Stimulated activated CD4-positive, alpha-beta T cell treated with anti-CD3 and anti-CD28 coated beads, Interleukin-1b, Interleukin-23, amount 100 ng/mL, for 24 hours (primary cell): ENCODE data around the gene MIA.
"Not testable (repeated sequence)": the region's sequence is repeated elsewhere in the genome, so short reads cannot be mapped to it uniquely, and the experiment has no call there.

Source experiments
- DNase-seq, 4 experiments: peaks; one replicate each; pipeline ENCODE4 v3.0.0-alpha.2; 2020; ENCODE audit warnings: low read depth in 4 of 4, low spot score in 1 of 4

Gene MIA

DNA sequence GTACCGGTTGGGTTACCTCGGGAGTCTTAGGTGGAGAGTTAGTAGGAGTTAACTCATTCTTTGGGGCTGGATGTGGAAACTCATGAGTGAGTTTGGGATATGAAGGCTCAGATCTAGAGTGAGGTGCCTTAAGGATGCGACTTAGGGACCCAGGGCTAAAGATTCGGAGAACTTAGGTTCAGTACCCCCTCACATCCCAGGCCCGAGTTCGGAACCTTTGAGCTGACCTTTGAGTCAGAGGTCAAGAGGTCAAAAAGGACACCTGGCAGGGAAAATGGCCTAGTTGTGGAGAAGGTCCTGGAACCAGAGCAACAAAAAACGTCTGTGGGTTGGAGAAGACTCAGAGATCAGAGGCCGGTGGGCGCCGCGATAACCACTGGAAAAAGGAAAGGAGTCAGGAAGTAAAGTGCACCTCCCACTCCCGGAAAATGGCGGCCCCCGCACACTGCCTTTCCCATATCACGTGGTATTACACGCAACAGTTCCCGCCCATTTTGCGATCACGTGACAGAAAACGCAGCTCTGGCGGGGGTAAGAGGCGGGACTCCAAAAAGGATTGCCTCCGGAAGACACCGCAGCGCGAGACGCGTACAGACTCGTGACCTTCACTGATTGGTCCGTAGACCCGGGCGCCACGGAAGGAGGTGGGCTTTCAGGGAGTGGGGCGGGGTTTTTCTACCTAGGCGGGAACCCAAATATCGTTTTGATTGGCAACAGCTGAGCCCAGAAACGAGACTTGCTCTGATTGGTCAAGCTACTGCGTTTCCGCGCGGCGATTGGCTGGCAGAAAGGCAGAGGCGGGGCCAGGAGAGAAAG is 25.1 kb upstream of the MIA start, which contains the start of gene ACTMAP:
Gene ACTMAP (minus strand): TSS at position 420 of the 816 bp plus-strand sequence. CDS start 674 bp downstream, outside the sequence.
- peak; percentile 95 to 99 (median 98) for DNase-seq

DNA sequence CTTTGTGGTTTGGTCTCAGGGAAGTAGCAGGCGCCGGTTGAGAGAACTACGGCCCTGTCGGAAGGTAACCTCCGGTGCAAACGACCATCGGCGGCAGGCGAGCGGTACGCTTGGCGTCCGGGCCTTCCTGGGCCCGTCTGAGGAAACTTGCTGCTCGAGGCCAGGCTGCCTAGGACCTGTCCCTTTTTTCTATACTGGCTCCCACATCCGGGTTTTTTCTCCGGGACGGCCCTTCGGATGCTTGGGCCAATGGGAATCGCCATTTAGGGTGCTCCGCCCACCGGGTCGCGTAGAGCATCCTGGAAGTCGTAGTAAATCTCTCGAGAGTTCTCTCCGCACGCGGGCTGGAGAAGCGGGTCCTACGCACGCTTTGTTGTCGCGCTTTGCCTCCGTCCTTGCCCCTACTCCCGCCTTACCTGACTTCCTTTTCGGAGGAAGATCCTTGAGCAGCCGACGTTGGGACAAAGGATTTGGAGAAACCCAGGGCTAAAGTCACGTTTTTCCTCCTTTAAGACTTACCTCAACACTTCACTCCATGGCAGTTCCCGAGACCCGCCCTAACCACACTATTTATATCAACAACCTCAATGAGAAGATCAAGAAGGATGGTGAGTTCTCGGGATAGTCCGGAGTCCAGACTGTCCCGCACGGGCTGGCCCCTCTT is 24.3 kb upstream of the MIA start, which contains the start of gene SNRPA:
Gene SNRPA (plus strand): TSS at position 330 of the 664 bp plus-strand sequence. CDS start 206 bp downstream, at position 536.
- DNase-seq, result peak; percentile 85 to 96 (median 92)

DNA sequence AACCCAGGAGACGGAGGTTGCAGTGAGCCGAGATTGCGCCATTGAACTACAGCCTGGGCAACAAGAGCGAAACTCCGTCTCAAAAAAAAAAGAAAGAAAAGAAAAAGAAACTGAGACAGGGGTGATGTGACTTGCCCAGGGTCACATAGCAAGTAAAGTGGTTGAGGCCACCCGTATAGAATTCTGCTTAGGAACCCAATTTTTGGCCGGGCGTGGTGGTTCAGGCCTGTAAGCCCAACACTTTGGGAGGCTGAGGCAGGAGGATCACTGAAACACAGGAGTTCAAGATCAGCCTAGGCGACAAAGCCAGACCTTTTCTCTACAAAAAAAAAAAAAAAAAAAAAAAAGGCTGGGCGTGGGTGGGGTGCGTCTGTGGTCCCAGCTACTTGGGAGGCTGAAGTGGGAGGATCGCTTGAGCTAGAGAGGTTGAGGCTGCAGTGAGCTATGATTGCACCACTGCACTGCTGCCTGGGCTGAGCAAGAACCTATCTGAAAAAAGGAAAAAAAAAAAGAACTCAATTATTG is 23.0 kb upstream of the MIA start:
- no peak for DNase-seq

- peak in 3 of 4 experiments; percentile 45 to 68 (median 45) for DNase-seq
These were observed 20.6 kb upstream of the MIA start for GRCh38 chr19:40754611-40755247.

DNA sequence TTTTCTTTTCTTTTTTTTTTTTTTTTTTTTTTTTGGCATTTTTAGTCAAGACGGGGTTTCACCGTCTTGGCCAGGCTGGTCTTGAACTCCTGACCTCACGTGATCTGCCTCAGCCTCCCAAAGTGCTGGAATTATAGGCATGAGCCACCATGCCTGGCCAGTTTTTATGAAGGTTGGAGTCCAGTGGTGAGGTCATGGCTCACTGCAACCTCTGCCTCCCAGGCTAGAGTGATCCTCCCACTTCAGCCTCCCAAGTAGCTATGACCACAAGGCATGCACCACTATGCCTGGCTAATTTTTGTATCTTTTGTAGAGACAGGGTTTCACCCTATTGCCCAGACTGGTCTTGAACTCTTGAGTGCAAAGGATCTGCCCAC is 20.1 kb upstream of the MIA start:
- no peak for DNase-seq

GRCh38 chr19:40755791-40756190 is 19.5 kb upstream of the MIA start:
- no peak for DNase-seq

- DNase-seq, result no peak
These were observed 18.7 kb upstream of the MIA start for GRCh38 chr19:40756502-40757110.

GRCh38 chr19:40758491-40758890 is 16.8 kb upstream of the MIA start:
- DNase-seq, result no peak

DNA sequence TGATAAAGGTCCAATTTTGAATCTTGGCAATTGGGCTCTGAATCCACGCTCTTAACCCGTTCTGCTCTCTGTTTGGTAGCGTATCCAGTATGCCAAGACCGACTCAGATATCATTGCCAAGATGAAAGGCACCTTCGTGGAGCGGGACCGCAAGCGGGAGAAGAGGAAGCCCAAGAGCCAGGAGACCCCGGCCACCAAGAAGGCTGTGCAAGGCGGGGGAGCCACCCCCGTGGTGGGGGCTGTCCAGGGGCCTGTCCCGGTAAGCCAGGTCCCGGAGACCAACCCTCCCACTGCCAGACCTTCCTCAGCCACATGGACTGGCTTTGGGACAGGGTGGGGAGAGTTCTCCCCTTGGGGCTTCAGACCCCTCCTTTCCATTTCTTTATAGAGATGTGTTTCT is 16.0 kb upstream of the MIA start:
- no peak for DNase-seq

DNA sequence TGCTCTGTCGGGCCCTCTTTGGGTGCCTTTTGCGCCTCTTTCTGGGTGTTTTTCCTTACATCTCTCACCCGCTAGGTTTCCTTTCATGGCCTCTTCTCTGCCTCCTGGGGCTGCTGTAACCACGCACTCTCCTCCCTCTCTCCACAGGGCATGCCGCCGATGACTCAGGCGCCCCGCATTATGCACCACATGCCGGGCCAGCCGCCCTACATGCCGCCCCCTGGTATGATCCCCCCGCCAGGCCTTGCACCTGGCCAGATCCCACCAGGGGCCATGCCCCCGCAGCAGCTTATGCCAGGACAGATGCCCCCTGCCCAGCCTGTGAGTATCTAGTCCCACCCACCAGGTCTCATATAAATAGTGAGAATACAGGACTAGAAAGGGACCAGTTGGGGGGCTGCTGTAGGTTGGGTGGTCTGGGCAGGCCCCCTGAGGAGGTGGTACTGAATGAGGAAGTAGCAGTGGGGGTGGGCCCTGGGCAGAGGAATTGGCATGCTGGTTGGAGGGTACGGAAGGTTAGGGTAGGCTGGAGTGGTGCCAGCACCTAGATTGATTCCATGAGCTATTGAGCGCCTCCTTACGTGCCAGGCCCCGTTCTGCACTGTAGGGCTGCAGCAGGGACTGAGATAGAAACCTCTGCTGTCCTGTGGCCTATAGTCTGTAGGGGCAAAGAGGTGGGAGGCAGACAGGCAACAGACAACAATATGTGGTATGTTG is 12.4 kb upstream of the MIA start:
- no peak for DNase-seq

GRCh38 chr19:40763526-40763925 is 11.8 kb upstream of the MIA start:
- no peak for DNase-seq

GRCh38 chr19:40763963-40764362 is 11.4 kb upstream of the MIA start:
- DNase-seq, result no peak

- DNase-seq, result not testable (repeated sequence)
These were observed 8.9 kb upstream of the MIA start for GRCh38 chr19:40766385-40766784.

- DNase-seq, result no peak
These were observed 6.5 kb upstream of the MIA start for GRCh38 chr19:40768869-40769268.

DNA sequence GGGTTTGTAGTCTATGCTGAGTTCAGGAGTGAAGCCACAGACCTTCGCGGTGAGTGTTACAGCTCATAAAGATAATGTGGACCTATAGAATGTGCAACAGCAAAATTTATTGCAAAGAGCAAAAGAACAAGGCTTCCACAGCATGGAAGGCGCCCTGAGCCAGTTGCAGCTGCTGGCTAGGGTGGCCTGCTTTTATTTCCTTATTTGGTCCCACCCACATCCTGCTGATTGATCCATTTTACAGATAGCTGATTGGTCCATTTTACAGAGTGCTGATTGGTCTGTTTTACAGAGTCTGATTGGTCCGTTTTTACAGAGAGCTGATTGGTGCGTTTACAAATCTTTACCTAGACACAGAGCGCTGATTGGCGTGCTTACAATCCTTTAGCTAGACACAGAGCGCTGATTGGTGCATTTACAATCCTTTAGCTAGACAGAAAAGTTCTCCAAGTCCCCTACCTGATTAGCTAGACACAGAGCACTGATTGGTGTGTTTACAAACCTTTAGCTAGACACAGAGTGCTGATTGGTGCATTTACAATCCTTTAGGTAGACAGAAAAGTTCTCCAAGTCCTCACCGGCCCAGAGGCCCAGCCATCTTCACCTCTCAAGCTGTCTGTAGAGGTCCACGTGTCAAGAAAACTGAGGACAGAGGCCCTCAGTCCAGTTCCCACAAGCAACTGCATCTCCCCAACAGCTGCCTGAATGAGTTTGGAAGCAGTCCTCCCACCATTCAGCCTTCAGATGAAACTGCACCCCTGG is 4.0 kb upstream of the MIA start:
- DNase-seq, result not testable (repeated sequence)

DNA sequence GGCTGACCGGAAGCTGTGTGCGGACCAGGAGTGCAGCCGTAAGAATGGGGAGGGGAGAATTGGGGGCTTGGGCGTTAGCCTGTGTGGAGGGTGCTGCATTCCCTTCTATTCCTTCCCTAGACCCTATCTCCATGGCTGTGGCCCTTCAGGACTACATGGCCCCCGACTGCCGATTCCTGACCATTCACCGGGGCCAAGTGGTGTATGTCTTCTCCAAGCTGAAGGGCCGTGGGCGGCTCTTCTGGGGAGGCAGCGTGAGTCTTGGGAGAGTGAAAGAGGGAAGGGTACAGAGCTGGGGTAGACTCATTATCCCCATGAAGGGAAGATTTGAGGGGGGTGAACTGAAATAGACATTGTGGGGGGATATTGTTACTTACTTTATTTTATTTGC is 306 bp downstream of the MIA start:
- DNase-seq, result no peak

- no peak for DNase-seq
These were observed 1.0 kb downstream of the MIA start for GRCh38 chr19:40776364-40776763.

DNA sequence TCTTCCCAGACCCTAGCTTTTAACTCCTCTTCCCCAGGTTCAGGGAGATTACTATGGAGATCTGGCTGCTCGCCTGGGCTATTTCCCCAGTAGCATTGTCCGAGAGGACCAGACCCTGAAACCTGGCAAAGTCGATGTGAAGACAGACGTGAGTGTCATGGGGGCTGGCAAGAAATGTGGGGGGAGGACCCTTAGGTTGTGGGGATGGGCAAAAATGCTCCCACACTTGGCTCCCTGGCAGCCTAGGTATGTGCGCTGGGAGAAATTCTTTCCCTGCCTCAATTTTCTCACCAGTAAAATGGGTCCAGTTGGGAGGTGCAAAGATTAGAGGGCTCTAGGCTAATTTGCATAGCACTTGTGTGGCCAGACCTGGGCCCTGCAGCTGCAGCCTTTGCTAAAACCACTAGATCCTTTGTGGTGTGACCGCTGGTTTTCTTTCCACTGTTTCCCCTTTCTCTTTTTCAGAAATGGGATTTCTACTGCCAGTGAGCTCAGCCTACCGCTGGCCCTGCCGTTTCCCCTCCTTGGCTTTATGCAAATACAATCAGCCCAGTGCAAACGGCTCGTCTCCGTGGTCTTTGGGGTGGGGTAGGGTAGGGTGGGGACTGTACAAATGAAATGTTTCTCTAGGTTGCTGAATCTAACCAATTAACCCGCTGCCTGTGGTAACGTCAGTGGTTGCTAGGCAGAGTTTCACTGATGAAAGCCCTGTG is 1.8 kb downstream of the MIA start:
- DNase-seq, result peak; percentile 67 to 81 (median 70)

DNA sequence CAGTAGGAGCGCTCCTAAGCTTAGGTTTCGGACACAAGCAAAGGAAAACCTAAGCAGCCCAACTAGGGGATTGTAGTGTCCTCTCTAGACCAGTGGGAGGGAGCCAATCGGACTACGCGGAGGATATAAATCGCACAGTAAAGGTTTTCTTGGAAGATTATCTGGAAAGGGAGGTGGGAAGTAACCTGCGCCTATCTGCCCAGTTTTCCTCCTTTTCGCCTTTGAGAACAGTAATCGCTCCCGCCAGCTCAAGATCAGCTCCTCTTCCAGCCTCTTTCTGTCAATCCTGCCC is 2.3 kb downstream of the MIA start:
- DNase-seq, result no peak
